Neural progenitor cell (in vitro differentiated cells): ENCODE data around the gene BRCC3.

Source experiments
- CTCF ChIP-seq: fragments of 200-600 bp; sonication (generic); IDR thresholded peaks from 2 replicates; pipeline ENCODE4 v1.5.1; 2017; ENCODE audit warnings: antibody characterized with exemption, mild to moderate bottlenecking
- EZH2 ChIP-seq: fragments of 200-600 bp; sonication (generic); IDR thresholded peaks from 2 replicates; pipeline ENCODE4 v1.6.1; 2017; ENCODE audit warnings: antibody characterized with exemption, mild to moderate bottlenecking, moderate library complexity
- EZH2phosphoT487 ChIP-seq: fragments of 200-600 bp; sonication (generic); IDR thresholded peaks from 2 replicates; pipeline ENCODE4 v1.6.1; 2017; ENCODE audit warnings: antibody characterized with exemption

DNA sequence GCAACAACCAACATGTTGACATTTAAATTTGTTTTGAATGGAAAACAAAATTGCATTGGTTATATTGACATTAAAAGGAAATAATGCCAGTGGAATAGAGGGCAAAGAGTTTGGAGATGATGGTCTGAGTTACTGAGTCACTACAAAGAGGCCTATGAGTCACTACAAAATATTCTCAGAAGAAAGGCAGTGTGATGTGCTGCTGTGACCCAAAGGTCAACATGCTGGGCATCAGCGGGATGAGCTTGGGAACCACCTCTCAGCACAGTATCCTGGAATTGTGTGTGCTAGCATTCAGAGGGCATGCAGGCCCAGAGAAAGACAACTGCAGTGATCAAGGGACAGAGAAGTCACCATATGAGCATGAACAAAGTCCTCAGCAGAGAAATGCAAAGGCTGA lies 3.1 kb upstream of the BRCC3 start:
- no peak for TF ChIP-seq CTCF
- no peak for TF ChIP-seq EZH2phosphoT487
- TF ChIP-seq EZH2, result no peak
